Astrocyte of the spinal cord (primary cell): Measurements from ENCODE around the gene COL13A1.
A peak's percentile ranks its signal among the peaks of the same experiment; 100 is the strongest.

Experiments
- DNase-seq: peaks from one replicate; pipeline ENCODE4 v3.0.0; 2011; ENCODE audit warnings: low read depth, low spot score
- H3K4me3 ChIP-seq: 2 replicates; pipeline ENCODE4 v1.5.1; 2011; ENCODE audit warnings: low read depth, mild to moderate bottlenecking, low read length, moderate library complexity
- CTCF ChIP-seq: IDR thresholded peaks from 2 replicates; pipeline ENCODE4 v1.5.1; 2012; ENCODE audit warnings: low read depth, mild to moderate bottlenecking, low read length, inconsistent platforms
- in situ Hi-C: cut with HindIII; loops from 2 replicates; pipeline ENCODE4 v1.10.0; 2017; ENCODE audit warnings: low sequenced_read_pairs

The COL13A1 gene

GRCh38 chr10:69849825-69850224 is 48.1 kb downstream of the COL13A1 start:
- TF ChIP-seq CTCF = no peak
- DNase-seq = no peak
- in situ Hi-C loops = no loop called here
- H3K4me3 ChIP-seq = no peak overlapping the region

GRCh38 chr10:69850440-69850839 is 48.7 kb downstream of the COL13A1 start:
- DNase-seq = no peak
- no peak overlapping the region for H3K4me3 ChIP-seq
- TF ChIP-seq CTCF = no peak
- in situ Hi-C loops = no loop called here

GRCh38 chr10:69851306-69851705 is 49.6 kb downstream of the COL13A1 start:
- DNase-seq = peak; percentile 51
- no peak for TF ChIP-seq CTCF
- H3K4me3 ChIP-seq = no peak overlapping the region
- in situ Hi-C loops = no loop called here

GRCh38 chr10:69853064-69853463 is 51.4 kb downstream of the COL13A1 start:
- H3K4me3 ChIP-seq = no peak overlapping the region
- in situ Hi-C loops = no loop called here
- DNase-seq = no peak
- TF ChIP-seq CTCF = no peak

- H3K4me3 ChIP-seq = no peak overlapping the region
- in situ Hi-C loops = no loop called here
- DNase-seq = no peak
- TF ChIP-seq CTCF = no peak
These were observed 53.0 kb downstream of the COL13A1 start for GRCh38 chr10:69854511-69855345.

- no peak for TF ChIP-seq CTCF
- in situ Hi-C loops = no loop called here
- H3K4me3 ChIP-seq = no peak overlapping the region
- no peak for DNase-seq
These were observed 53.8 kb downstream of the COL13A1 start for GRCh38 chr10:69855346-69856111.
